DND-41 (cell line): ENCODE results near the gene MLNR.

ENCODE experiments used
- ATAC-seq: fragments of 200-7000 bp; cut with Tn5 transposase; 3 replicates; pipeline ENCODE4 v1.9.1; 2021; ENCODE audit warnings: low read depth; ENCODE audit not compliant: insufficient read depth
- DNase-seq: peaks from one replicate; pipeline ENCODE4 v3.0.0-alpha.2; 2020
- H2AFZ ChIP-seq: 2 replicates; pipeline ENCODE4 v1.6.0; 2012; ENCODE audit warnings: low read depth, low read length
- H3K27ac ChIP-seq: 2 replicates; pipeline ENCODE4 v1.5.1; 2012; ENCODE audit warnings: low read length, inconsistent platforms
- H3K27me3 ChIP-seq: fragments of 200-600 bp; sonication (generic); 2 replicates; pipeline ENCODE4 v1.6.0; 2012; ENCODE audit warnings: low read length, mild to moderate bottlenecking, inconsistent platforms; ENCODE audit not compliant: insufficient read depth, poor library complexity
- H3K36me3 ChIP-seq: 2 replicates; pipeline ENCODE4 v1.5.1; 2012; ENCODE audit warnings: low read length, inconsistent platforms; ENCODE audit not compliant: insufficient read depth
- H3K4me1 ChIP-seq: 2 replicates; pipeline ENCODE4 v1.5.1; 2012; ENCODE audit warnings: mild to moderate bottlenecking, low read length; ENCODE audit not compliant: insufficient read depth
- H3K4me2 ChIP-seq: 2 replicates; pipeline ENCODE4 v1.6.0; 2012; ENCODE audit warnings: mild to moderate bottlenecking, moderate library complexity, low read length, inconsistent platforms; ENCODE audit not compliant: insufficient read depth
- H3K4me3 ChIP-seq, 2 experiments: fragments of 200-600 bp in 1 of 2; shearing (Covaris generic) in 1 of 2; 2 replicates each; pipeline ENCODE4 v1.5.1; 2012 to 2016; ENCODE audit warnings: inconsistent platforms in 2 of 2, low read length in 2 of 2, mild to moderate bottlenecking in 2 of 2, low read depth in 1 of 2, moderate library complexity in 1 of 2
- H3K79me2 ChIP-seq: 2 replicates; pipeline ENCODE4 v1.6.0; 2012; ENCODE audit warnings: low read length, inconsistent platforms; ENCODE audit not compliant: insufficient read depth
- H3K9ac ChIP-seq: 2 replicates; pipeline ENCODE4 v1.6.0; 2012; ENCODE audit warnings: low read depth, mild to moderate bottlenecking, inconsistent platforms, low read length, moderate library complexity
- H3K9me3 ChIP-seq: 2 replicates; pipeline ENCODE4 v1.5.1; 2012; ENCODE audit warnings: low read length, moderate library complexity, mild to moderate bottlenecking, inconsistent platforms; ENCODE audit not compliant: insufficient read depth, severe bottlenecking
- H4K20me1 ChIP-seq: 2 replicates; pipeline ENCODE4 v1.6.0; 2012; ENCODE audit warnings: low read length; ENCODE audit not compliant: insufficient read depth
- CTCF ChIP-seq: IDR thresholded peaks from 2 replicates; pipeline ENCODE4 v1.5.1; 2012; ENCODE audit warnings: borderline replicate concordance, low read length, moderate library complexity, mild to moderate bottlenecking; ENCODE audit not compliant: poor library complexity, severe bottlenecking; ENCODE audit errors: extremely low read depth
- EZH2 ChIP-seq: IDR thresholded peaks from 3 replicates; pipeline ENCODE4 v1.6.1; 2012; ENCODE audit warnings: borderline replicate concordance, low read depth, mild to moderate bottlenecking, moderate library complexity, low read length, inconsistent platforms; ENCODE audit not compliant: severe bottlenecking

Gene MLNR

GRCh38 chr13:49220036-49220855 lies at the start of gene MLNR:
Gene MLNR (plus strand): TSS chr13:49220338. CDS start chr13:49220338, 0 bp downstream.
- no peak within 1 kb of the TSS for H3K27ac ChIP-seq
- ATAC-seq (no peak), DNase-seq (no peak)
- H3K4me2 ChIP-seq: no peak within 1 kb of the TSS
- H2AFZ ChIP-seq: no peak within 1 kb of the TSS
- H3K4me1 ChIP-seq: peaks cover 18% of the 10 kb centered on the region
- H3K4me3 ChIP-seq: no peak within 1 kb of the TSS
- no peaks in the 10 kb centered on the region for H4K20me1 ChIP-seq
- H3K9me3 ChIP-seq: no peaks in the 10 kb centered on the region
- H3K79me2 ChIP-seq: no peaks in the 10 kb centered on the region
- TF ChIP-seq EZH2: no peak
- no peak for TF ChIP-seq CTCF
- no peak within 1 kb of the TSS for H3K9ac ChIP-seq
- no peaks in the 10 kb centered on the region for H3K27me3 ChIP-seq
- H3K36me3 ChIP-seq: no peaks in the 10 kb centered on the region

GRCh38 chr13:49171359-49171758 lies 48.8 kb upstream of the MLNR start:
- H4K20me1 ChIP-seq: no peaks in the 10 kb centered on the region
- no peaks in the 10 kb centered on the region for H3K79me2 ChIP-seq
- no peak for DNase-seq
- no peaks in the 10 kb centered on the region for H3K9me3 ChIP-seq
- ATAC-seq: no peak
- no peak overlapping the region for H3K4me2 ChIP-seq
- no peaks in the 10 kb centered on the region for H3K27me3 ChIP-seq
- TF ChIP-seq CTCF (no peak), EZH2 (no peak)
- peaks cover 73% of the 10 kb centered on the region for H3K36me3 ChIP-seq
- H3K4me3 ChIP-seq: no peak overlapping the region
- H3K27ac ChIP-seq: no peak overlapping the region
- no peaks in the 10 kb centered on the region for H3K4me1 ChIP-seq
- H2AFZ ChIP-seq: no peak overlapping the region
- H3K9ac ChIP-seq: no peak overlapping the region

GRCh38 chr13:49183672-49184325 lies 36.3 kb upstream of the MLNR start:
- H3K4me3 ChIP-seq: no peak overlapping the region
- H2AFZ ChIP-seq: no peak overlapping the region
- no peaks in the 10 kb centered on the region for H3K4me1 ChIP-seq
- ATAC-seq (no peak), DNase-seq (no peak)
- no peaks in the 10 kb centered on the region for H3K27me3 ChIP-seq
- H3K79me2 ChIP-seq: no peaks in the 10 kb centered on the region
- H4K20me1 ChIP-seq: no peaks in the 10 kb centered on the region
- H3K4me2 ChIP-seq: no peak overlapping the region
- H3K9ac ChIP-seq: no peak overlapping the region
- no peak overlapping the region for H3K27ac ChIP-seq
- no peaks in the 10 kb centered on the region for H3K9me3 ChIP-seq
- no peak for TF ChIP-seq EZH2
- no peak for TF ChIP-seq CTCF
- H3K36me3 ChIP-seq: peaks cover 84% of the 10 kb centered on the region
